ENCODE results near the gene RER1.

Gene RER1

GRCh38 chr1:2435746-2436355, 44.2 kb downstream of the RER1 start:
- no peak for TF ChIP-seq EZH2 (IDR thresholded peaks at IDR 0.05; ENCODE audit: borderline replicate concordance, low read depth, low read length, severe bottlenecking)
- TF ChIP-seq, protein P1, sequence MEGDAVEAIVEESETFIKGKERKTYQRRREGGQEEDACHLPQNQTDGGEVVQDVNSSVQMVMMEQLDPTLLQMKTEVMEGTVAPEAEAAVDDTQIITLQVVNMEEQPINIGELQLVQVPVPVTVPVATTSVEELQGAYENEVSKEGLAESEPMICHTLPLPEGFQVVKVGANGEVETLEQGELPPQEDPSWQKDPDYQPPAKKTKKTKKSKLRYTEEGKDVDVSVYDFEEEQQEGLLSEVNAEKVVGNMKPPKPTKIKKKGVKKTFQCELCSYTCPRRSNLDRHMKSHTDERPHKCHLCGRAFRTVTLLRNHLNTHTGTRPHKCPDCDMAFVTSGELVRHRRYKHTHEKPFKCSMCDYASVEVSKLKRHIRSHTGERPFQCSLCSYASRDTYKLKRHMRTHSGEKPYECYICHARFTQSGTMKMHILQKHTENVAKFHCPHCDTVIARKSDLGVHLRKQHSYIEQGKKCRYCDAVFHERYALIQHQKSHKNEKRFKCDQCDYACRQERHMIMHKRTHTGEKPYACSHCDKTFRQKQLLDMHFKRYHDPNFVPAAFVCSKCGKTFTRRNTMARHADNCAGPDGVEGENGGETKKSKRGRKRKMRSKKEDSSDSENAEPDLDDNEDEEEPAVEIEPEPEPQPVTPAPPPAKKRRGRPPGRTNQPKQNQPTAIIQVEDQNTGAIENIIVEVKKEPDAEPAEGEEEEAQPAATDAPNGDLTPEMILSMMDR (IDR thresholded peaks at IDR 0.05; ENCODE audit: borderline replicate concordance, extremely low read depth, low read length, poor library complexity, severe bottlenecking): no peak

DNA sequence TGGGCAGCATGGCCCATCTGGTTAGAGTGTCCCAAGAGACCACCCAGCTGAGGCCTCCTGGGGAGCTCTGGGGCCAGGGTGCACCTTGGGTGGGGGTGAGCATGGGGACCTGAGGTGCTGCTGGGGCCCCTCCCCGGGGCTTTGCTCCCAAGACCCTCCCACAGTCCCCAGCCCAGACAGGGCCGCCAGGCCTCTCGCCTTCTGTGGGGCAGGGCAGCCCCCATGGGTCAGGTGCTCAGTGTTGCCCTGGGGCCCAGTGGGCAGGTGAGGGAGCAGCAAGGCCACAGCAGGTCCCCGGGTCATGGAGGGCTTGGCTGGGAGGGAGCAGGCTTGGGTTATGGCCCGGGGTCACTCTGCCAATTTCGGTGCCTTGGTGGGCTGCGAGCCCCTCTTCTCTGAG, 45.2 kb downstream of the RER1 start:
- Histone ChIP-seq H4K20me1 (ENCODE audit: insufficient read depth, low read length) (peaks cover 2% of the 10 kb centered on the region; the same call in 1 of the 2 replicates), H3K36me3 (ENCODE audit: insufficient read depth, low read length) (no peaks in the 10 kb centered on the region), H3K9ac (ENCODE audit: low read depth, low read length) (no peak overlapping the region), H3K4me2 (ENCODE audit: insufficient read depth, low read length) (no peak overlapping the region), H3K9me3 (ENCODE audit: insufficient read depth, low read length, severe bottlenecking) (no peaks in the 10 kb centered on the region), H3K4me1 (ENCODE audit: insufficient read depth, low read length) (no peaks in the 10 kb centered on the region), H3K79me2 (ENCODE audit: insufficient read depth, low read length) (no peaks in the 10 kb centered on the region), H3K27me3 (ENCODE audit: insufficient read depth, low read length, poor library complexity) (no peaks in the 10 kb centered on the region), H2AFZ (ENCODE audit: low read depth, low read length) (no peak overlapping the region), H3K4me3 (ENCODE audit: low read depth in 1 of 2, low read length in 2 of 2) (no peak overlapping the region), H3K27ac (ENCODE audit: low read length) (no peak overlapping the region)
- no peak for DNase-seq
- TF ChIP-seq, protein P1 (IDR thresholded peaks at IDR 0.05; ENCODE audit: borderline replicate concordance, extremely low read depth, low read length, poor library complexity, severe bottlenecking): no peak
- TF ChIP-seq EZH2 (IDR thresholded peaks at IDR 0.05; ENCODE audit: borderline replicate concordance, low read depth, low read length, severe bottlenecking): no peak
- ATAC-seq (ENCODE audit: insufficient read depth, low read depth): no peak

More at GRCh38 chr1:2435746-2436355, 44.2 kb downstream of the RER1 start:
- no peaks in the 10 kb centered on the region for H3K36me3 ChIP-seq (ENCODE audit: insufficient read depth, low read length)
- no peak overlapping the region for H3K4me3 ChIP-seq (ENCODE audit: low read depth in 1 of 2, low read length in 2 of 2)
- H3K9me3 ChIP-seq (ENCODE audit: insufficient read depth, low read length, severe bottlenecking): no peaks in the 10 kb centered on the region
- no peaks in the 10 kb centered on the region for H3K79me2 ChIP-seq (ENCODE audit: insufficient read depth, low read length)
- DNase-seq (no peak), ATAC-seq (ENCODE audit: insufficient read depth, low read depth) (no peak)
- H3K4me1 ChIP-seq (ENCODE audit: insufficient read depth, low read length): no peaks in the 10 kb centered on the region
- no peak overlapping the region for H3K9ac ChIP-seq (ENCODE audit: low read depth, low read length)
- no peak overlapping the region for H2AFZ ChIP-seq (ENCODE audit: low read depth, low read length)
- peaks cover 2% of the 10 kb centered on the region; the same call in 1 of the 2 replicates for H4K20me1 ChIP-seq (ENCODE audit: insufficient read depth, low read length)
- H3K27ac ChIP-seq (ENCODE audit: low read length): no peak overlapping the region
- H3K4me2 ChIP-seq (ENCODE audit: insufficient read depth, low read length): no peak overlapping the region
- no peaks in the 10 kb centered on the region for H3K27me3 ChIP-seq (ENCODE audit: insufficient read depth, low read length, poor library complexity)

GRCh38 chr1:2437617-2438016, 46.0 kb downstream of the RER1 start:
- Histone ChIP-seq H3K4me1 (ENCODE audit: insufficient read depth, low read length) (no peaks in the 10 kb centered on the region), H3K79me2 (ENCODE audit: insufficient read depth, low read length) (no peaks in the 10 kb centered on the region), H4K20me1 (ENCODE audit: insufficient read depth, low read length) (peaks cover 2% of the 10 kb centered on the region; the same call in 1 of the 2 replicates), H3K27me3 (ENCODE audit: insufficient read depth, low read length, poor library complexity) (no peaks in the 10 kb centered on the region), H3K9ac (ENCODE audit: low read depth, low read length) (no peak overlapping the region), H2AFZ (ENCODE audit: low read depth, low read length) (no peak overlapping the region), H3K36me3 (ENCODE audit: insufficient read depth, low read length) (no peaks in the 10 kb centered on the region), H3K27ac (ENCODE audit: low read length) (no peak overlapping the region), H3K4me2 (ENCODE audit: insufficient read depth, low read length) (no peak overlapping the region), H3K4me3 (ENCODE audit: low read depth in 1 of 2, low read length in 2 of 2) (no peak overlapping the region), H3K9me3 (ENCODE audit: insufficient read depth, low read length, severe bottlenecking) (no peaks in the 10 kb centered on the region)
- ATAC-seq (ENCODE audit: insufficient read depth, low read depth) (no peak), DNase-seq (no peak)
- no peak for TF ChIP-seq EZH2 (IDR thresholded peaks at IDR 0.05; ENCODE audit: borderline replicate concordance, low read depth, low read length, severe bottlenecking)
- TF ChIP-seq, protein P1 (IDR thresholded peaks at IDR 0.05; ENCODE audit: borderline replicate concordance, extremely low read depth, low read length, poor library complexity, severe bottlenecking): no peak
